B cell (primary cell): ENCODE results near the gene SCAND1. TPM values are rescaled to one million over a fixed set of nuclear protein-coding genes. Genes with fewer than 3 reads are reported as not detected.

ENCODE experiments used
- ATAC-seq: fragments of 200-7000 bp; cut with Tn5 transposase; one replicate; pipeline ENCODE4 v1.10.0; 2021; ENCODE audit warnings: low read depth, mild to moderate bottlenecking, moderate number of reproducible peaks, moderate library complexity
- CTCF ChIA-PET: fragments of 350-600 bp; sonication (Branson Sonifier 250); formaldehyde crosslinking; loops from one replicate; lab custom pipeline; 2021; ENCODE audit warnings: antibody characterized with exemption, inconsistent platforms; lab: Charles Lee
- POLR2A ChIA-PET: fragments of 350-600 bp; sonication (Branson Sonifier 250); formaldehyde crosslinking; loops from one replicate; lab custom pipeline; 2021; ENCODE audit warnings: antibody characterized with exemption; lab: Charles Lee
- DNase-seq: peaks from one replicate; pipeline ENCODE4 v3.0.0; 2013
- H2AFZ ChIP-seq: 2 replicates; pipeline ENCODE4 v1.6.1; 2012; ENCODE audit warnings: mild to moderate bottlenecking, low read depth, low read length; ENCODE audit not compliant: insufficient read depth, poor library complexity, severe bottlenecking
- H3K27ac ChIP-seq, 2 donors: 1 replicate in 1 of 2; 2 replicates in 1 of 2; pipeline ENCODE4 v1.5.1; 2012 to 2013; ENCODE audit warnings: low read length in 2 of 2, mild to moderate bottlenecking in 2 of 2, moderate library complexity in 1 of 2
- H3K27me3 ChIP-seq, 4 experiments: fragments of 200-600 bp in 1 of 4; sonication (generic) in 1 of 4; replicated peaks in 1 of 4; 1 replicate in 2 of 4; 2 replicates in 2 of 4; pipeline versions ENCODE4 v1.6.1 to v1.7.0; 2013 to 2016; ENCODE audit warnings: low read length in 3 of 4, mild to moderate bottlenecking in 2 of 4, mixed read lengths in 1 of 4, moderate library complexity in 1 of 4; ENCODE audit not compliant: insufficient read depth in 4 of 4, control insufficient read depth in 3 of 4; ENCODE audit errors: control extremely low read depth in 1 of 4
- H3K36me3 ChIP-seq, 2 experiments: replicated peaks in 1 of 2; 1 replicate in 1 of 2; 2 replicates in 1 of 2; pipeline versions ENCODE4 v1.6.1 to v1.7.1; 2013; ENCODE audit warnings: low read length in 1 of 2; ENCODE audit not compliant: insufficient read depth in 2 of 2, control insufficient read depth in 1 of 2; ENCODE audit errors: control extremely low read depth in 1 of 2, extremely low read depth in 1 of 2
- H3K4me1 ChIP-seq, 2 donors: fragments of 200-600 bp in 1 of 2; sonication (generic) in 1 of 2; 1 replicate in 1 of 2; 2 replicates in 1 of 2; pipeline versions ENCODE4 v1.5.1 to v1.6.1; 2013 to 2017; ENCODE audit warnings: low read length in 2 of 2; ENCODE audit not compliant: control insufficient read depth in 2 of 2, insufficient read depth in 2 of 2
- H3K4me2 ChIP-seq: replicated peaks from 2 replicates; pipeline ENCODE3; 2012; ENCODE audit warnings: mild to moderate bottlenecking, low read depth, low read length; ENCODE audit not compliant: poor library complexity, severe bottlenecking
- H3K4me3 ChIP-seq, 5 experiments: fragments of 200-600 bp in 1 of 5; sonication (generic) in 1 of 5; 1 replicate in 3 of 5; 2 replicates in 2 of 5; pipeline versions ENCODE4 v1.5.1 to v1.7.0; 2011 to 2016; ENCODE audit warnings: low read length in 4 of 5, mild to moderate bottlenecking in 4 of 5, low read depth in 2 of 5, control low read depth in 1 of 5, moderate library complexity in 1 of 5; ENCODE audit not compliant: insufficient read depth in 1 of 5; ENCODE audit errors: control extremely low read depth in 1 of 5, extremely low read depth in 1 of 5
- H3K79me2 ChIP-seq: fragments of 200-600 bp; sonication (generic); one replicate; pipeline ENCODE4 v1.6.0; 2016; ENCODE audit warnings: low read length; ENCODE audit not compliant: control insufficient read depth, insufficient read depth
- H3K9ac ChIP-seq: fragments of 200-600 bp; sonication (generic); 2 replicates; pipeline ENCODE4 v1.6.1; 2017; ENCODE audit warnings: mild to moderate bottlenecking, low read length, moderate library complexity
- H3K9me3 ChIP-seq, 3 donors: one replicate each; pipeline versions ENCODE4 v1.6.1 to v1.7.1; 2013; ENCODE audit warnings: low read length in 2 of 3; ENCODE audit not compliant: control insufficient read depth in 2 of 3, insufficient read depth in 1 of 3; ENCODE audit errors: control extremely low read depth in 1 of 3
- H4K20me1 ChIP-seq: 2 replicates; pipeline ENCODE4 v1.6.0; 2012; ENCODE audit warnings: mild to moderate bottlenecking, low read length; ENCODE audit not compliant: insufficient read depth, control insufficient read depth, poor library complexity, severe bottlenecking
- H3K27ac Mint-ChIP-seq: one replicate; pipeline ENCODE4 v1.8.0; 2021; ENCODE audit warnings: mixed read lengths
- H3K27me3 Mint-ChIP-seq: one replicate; pipeline ENCODE4 v1.8.0; 2021; ENCODE audit warnings: mixed read lengths
- H3K4me1 Mint-ChIP-seq: one replicate; pipeline ENCODE4 v1.8.0; 2021; ENCODE audit warnings: mixed read lengths
- H3K4me3 Mint-ChIP-seq: one replicate; pipeline ENCODE4 v1.8.0; 2021; ENCODE audit warnings: mixed read lengths
- H3K9me3 Mint-ChIP-seq: one replicate; pipeline ENCODE4 v1.8.0; 2022; ENCODE audit warnings: mixed read lengths; ENCODE audit not compliant: insufficient read depth
- CTCF ChIP-seq: fragments of 200-600 bp; IDR thresholded peaks from one replicate; pipeline ENCODE4 v1.8.0; 2022; ENCODE audit warnings: antibody characterized with exemption, mild to moderate bottlenecking
- EZH2 ChIP-seq: IDR thresholded peaks from 2 replicates; pipeline ENCODE4 v1.6.1; 2012; ENCODE audit warnings: borderline replicate concordance, low read depth, mild to moderate bottlenecking, moderate library complexity, low read length; ENCODE audit not compliant: insufficient read depth, poor library complexity, severe bottlenecking
- WGBS: methylation state at CpG from one replicate; pipeline ENCODE4 v1.1.5; 2013; ENCODE audit warnings: missing lambda C conversion rate; ENCODE audit not compliant: insufficient coverage; 5-methylcytosine and 5-hydroxymethylcytosine counted together
- intact Hi-C: fragments of 100-400 bp; cut with micrococcal nuclease; formaldehyde crosslinking; loops from one replicate; pipeline ENCODE4 v1.10.0; 2022
- polyA plus RNA-seq: library from polyadenylated mRNA; depleted of rRNA; stranded (reverse); fragments of >200 nt; gene quantifications from 2 replicates; pipeline ENCODE4 v1.2.3, GENCODE V29; 2012
- total RNA-seq, 2 donors: library from RNA; stranded (reverse); fragments of 120-200 nt in 1 of 2; gene quantifications; 1 replicate in 1 of 2; 2 replicates in 1 of 2; pipeline versions ENCODE4 v1.2.3 to v1.2.4, GENCODE V29; 2013 to 2022

The SCAND1 gene
- total and polyA plus RNA-seq, 2 donors (not counting 1 experiment from before 2014, with no cell fraction given): 42.0 to 102 TPM

GRCh38 chr20:35920523-35920922, 33.8 kb downstream of the SCAND1 start:
- TF ChIP-seq CTCF (no peak), EZH2 (no peak)
- Mint-ChIP-seq H3K4me1 (no peaks in the 10 kb centered on the region), H3K27ac (no peak overlapping the region), H3K9me3 (no peaks in the 10 kb centered on the region), H3K4me3 (no peak overlapping the region), H3K27me3 (no peaks in the 10 kb centered on the region)
- WGBS: 100% methylated on average over 1 of the region's 3 CpGs
- no peak for ATAC-seq
- Histone ChIP-seq H4K20me1 (no peaks in the 10 kb centered on the region), H3K4me1 (no peaks in the 10 kb centered on the region), H3K27ac (no peak overlapping the region), H3K79me2 (no peaks in the 10 kb centered on the region), H3K27me3 (no peaks in the 10 kb centered on the region), H3K4me3 (no peak overlapping the region), H2AFZ (no peak overlapping the region), H3K4me2 (no peak overlapping the region), H3K36me3 (peaks cover 12 to 56% of the 10 kb centered on the region in 2 experiments), H3K9me3 (no peaks in the 10 kb centered on the region), H3K9ac (no peak overlapping the region)
- intact Hi-C loops: no loop called here
- CTCF ChIA-PET: no interaction called here
- DNase-seq: no peak
- POLR2A ChIA-PET: no interaction called here

- Histone ChIP-seq H3K27ac (no peak overlapping the region), H4K20me1 (no peaks in the 10 kb centered on the region), H3K27me3 (no peaks in the 10 kb centered on the region), H3K4me2 (no peak overlapping the region), H3K36me3 (peaks cover 12 to 74% of the 10 kb centered on the region in 2 experiments), H2AFZ (no peak overlapping the region), H3K9me3 (no peaks in the 10 kb centered on the region), H3K79me2 (peaks cover 5% of the 10 kb centered on the region), H3K9ac (no peak overlapping the region), H3K4me3 (no peak overlapping the region), H3K4me1 (no peaks in the 10 kb centered on the region)
- ATAC-seq (no peak), DNase-seq (no peak)
- ChIA-PET POLR2A (no interaction called here), CTCF (no interaction called here)
- H3K9me3 Mint-ChIP-seq: no peaks in the 10 kb centered on the region
- H3K4me1 Mint-ChIP-seq: no peaks in the 10 kb centered on the region
- H3K27me3 Mint-ChIP-seq: no peaks in the 10 kb centered on the region
- 100% methylated on average over 1 of the region's 1 CpG for WGBS
- TF ChIP-seq CTCF (no peak), EZH2 (no peak)
- intact Hi-C loops: no loop called here
- no peak overlapping the region for H3K27ac Mint-ChIP-seq
- H3K4me3 Mint-ChIP-seq: no peak overlapping the region
These were observed 36.3 kb downstream of the SCAND1 start for GRCh38 chr20:35918021-35918420.
